ENCODE data around the gene ANKRD13B.

The ANKRD13B gene

DNA sequence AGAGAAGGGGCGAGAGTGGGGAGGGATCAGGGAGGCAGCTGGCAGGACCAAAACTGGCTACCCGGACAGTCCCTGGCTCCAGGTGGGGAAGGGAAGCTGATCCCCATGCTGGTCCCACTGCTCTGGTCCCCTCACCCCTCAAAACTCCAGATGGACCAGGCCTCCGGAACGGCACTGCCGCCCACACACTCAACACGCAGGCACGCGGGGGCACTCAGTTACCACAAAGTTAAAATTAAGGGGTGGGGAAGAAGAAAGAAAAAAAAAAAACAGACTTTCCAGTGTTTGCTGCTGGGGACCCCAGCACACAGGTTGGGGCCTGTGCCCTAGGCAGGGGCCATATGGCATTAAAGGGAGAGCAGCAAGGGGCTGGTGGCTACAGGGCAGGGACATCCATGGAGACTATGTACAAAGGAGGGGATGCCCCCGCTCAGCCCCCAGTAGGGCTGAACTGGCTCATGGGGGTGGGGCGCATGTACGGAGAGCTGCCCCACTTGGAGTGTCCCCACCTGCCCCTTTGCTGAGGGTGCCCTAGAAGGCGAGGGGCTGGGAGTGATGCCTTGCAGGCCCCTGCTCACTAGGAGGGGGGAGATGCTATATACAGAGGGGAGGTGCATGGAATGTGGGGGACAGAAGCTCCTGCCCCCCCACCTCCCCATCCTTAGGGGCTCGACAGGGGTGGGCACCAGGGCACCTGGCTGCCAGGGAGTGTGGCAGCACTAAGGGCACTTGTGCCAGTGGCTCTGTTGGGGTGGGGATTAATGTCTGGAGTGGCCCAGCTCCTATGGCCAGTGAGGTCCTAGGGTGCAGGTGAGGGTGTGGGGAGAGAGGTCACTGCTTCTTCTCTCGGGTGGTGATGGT is 18.8 kb upstream of the ANKRD13B start:
- TF ChIP-seq GATA2 (IDR thresholded peaks at IDR 0.05; ENCODE audit: low read depth, low read length) (no peak), GATA3 (IDR thresholded peaks at IDR 0.05; ENCODE audit: low read depth, low read length) (no peak)

DNA sequence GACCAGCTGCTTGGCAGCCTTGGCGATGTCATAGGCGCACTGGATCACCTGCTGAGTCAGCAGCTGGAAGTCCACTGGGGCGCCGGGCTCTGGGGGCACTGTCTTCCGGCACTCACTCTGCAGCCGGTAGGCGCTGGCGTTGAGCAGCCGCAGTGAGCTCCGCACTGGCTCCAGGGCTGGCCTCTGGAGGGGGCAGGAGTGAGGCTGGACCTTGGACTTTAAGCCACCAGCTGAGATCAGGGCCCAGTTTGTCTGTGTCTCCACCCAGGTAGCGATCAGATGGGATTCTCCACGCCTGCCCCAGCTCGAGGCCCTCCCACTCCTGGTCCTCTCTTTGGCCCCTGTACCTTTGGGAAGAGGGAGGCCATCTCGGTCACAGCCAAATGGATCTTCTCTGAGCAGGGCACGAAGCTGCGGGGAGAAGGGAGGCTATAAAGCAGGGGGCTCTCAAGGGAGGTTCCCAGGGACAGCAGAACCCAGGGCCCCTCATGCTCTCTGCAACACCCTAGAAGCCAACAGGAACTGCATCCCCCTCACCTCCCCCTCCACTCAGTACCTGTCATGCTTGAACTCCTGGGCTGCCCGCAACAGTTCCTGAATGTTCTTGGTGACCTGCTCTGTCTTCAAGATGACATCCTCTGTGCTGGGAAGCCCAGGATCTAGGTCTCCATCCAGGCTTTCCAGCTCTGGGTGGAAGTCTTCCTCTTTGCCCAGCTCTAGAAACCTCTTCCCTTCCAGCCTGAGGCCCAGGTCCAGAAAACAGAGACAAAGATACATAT is 18.0 kb upstream of the ANKRD13B start:
- TF ChIP-seq GATA2 (IDR thresholded peaks at IDR 0.05; ENCODE audit: low read depth, low read length), result no peak
- no peak for TF ChIP-seq GATA3 (IDR thresholded peaks at IDR 0.05; ENCODE audit: low read depth, low read length)

DNA sequence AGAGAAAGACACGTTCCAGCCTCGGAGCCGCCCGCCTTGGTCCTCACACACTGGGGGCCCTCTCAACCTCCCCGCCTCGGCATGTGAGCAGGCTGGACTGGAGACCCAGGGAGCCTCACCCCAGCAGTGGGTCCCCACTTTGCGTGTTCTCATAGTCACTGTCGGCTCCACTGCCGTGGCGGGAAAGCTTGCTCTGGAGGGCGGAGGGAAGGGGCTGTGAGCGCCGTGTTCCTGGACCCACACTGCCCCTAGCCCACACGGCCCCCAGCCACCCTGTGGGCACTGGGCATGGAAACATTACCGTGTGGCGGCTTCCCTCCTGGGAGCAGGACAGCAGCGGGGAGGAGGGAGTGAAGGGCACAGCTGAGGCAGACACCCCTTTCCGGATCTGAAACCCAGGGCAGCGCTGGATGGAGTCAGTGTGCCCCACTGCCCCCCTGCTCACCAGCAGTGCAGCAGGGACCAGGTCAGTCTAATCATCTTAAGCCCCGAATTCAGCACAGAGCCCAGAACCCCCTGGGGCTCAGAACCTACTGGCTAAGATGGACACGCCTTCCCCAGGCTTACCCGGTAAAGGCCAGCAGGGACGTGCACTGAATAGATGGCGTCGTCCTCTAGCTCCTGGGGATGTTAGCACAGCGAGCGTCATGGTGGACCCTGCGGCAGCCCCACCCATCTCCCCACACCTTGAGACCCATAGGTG is 17.3 kb upstream of the ANKRD13B start:
- TF ChIP-seq GATA3 (IDR thresholded peaks at IDR 0.05; ENCODE audit: low read depth, low read length) (no peak), GATA2 (IDR thresholded peaks at IDR 0.05; ENCODE audit: low read depth, low read length) (no peak)

DNA sequence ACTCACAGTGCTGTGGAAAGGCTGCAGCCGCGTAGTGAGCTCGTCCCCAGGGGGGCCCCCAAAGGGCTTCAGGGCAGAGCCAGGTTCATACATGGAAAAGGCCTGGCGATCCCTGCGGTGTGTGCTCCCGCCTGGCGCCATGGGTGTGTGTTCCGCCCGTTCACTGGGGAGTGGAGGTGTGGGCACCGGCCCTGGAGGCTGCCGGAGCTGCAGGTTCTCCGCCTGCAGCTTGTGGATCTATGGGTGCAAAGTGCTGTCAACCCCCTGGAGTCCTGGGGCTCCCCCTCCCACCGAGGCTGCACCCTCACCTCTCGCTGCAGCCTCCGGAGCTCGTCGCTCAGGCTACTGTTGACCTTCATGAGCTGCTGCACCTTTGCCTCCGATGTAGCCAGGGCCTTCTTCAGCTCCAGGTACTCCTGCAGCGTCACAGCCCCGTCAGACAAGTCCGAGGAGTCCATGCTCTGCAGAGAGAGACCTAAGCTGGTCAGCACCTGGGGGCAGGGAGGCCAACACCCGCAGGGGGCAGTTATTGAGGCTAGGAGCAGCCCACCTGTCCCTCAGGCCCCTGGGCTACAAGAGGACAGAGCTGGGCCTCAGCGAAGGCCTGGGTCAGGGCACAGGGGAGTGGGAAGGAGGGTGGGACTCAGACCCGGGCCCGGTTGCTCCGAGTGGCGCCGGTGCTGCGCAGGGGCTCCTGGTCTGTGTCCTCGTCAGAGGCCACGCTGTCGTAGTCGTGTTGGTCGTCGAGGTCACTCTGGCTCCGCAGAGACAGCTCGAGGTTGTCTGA is 16.5 kb upstream of the ANKRD13B start:
- TF ChIP-seq GATA3 (IDR thresholded peaks at IDR 0.05; ENCODE audit: low read depth, low read length), result no peak
- no peak for TF ChIP-seq GATA2 (IDR thresholded peaks at IDR 0.05; ENCODE audit: low read depth, low read length)

DNA sequence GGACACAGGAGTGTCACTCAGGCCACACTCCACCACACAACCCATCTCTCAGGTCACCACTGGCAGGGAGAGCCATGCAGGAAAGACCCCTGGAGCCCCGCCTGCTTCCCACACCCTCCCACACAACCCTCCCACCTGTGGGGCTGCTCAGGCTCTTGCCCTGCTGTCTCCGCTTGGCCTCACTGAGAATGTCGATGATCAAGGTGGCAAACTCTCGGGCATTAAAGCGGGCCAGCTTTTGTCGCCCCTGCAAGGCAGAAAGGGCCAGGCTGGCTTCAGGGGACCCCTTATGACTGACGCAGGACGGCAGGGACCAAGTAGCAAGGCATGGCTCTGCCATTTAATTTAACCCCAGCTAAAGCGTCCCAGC is 15.9 kb upstream of the ANKRD13B start:
- TF ChIP-seq GATA2 (IDR thresholded peaks at IDR 0.05; ENCODE audit: low read depth, low read length) (no peak), GATA3 (IDR thresholded peaks at IDR 0.05; ENCODE audit: low read depth, low read length) (no peak)

DNA sequence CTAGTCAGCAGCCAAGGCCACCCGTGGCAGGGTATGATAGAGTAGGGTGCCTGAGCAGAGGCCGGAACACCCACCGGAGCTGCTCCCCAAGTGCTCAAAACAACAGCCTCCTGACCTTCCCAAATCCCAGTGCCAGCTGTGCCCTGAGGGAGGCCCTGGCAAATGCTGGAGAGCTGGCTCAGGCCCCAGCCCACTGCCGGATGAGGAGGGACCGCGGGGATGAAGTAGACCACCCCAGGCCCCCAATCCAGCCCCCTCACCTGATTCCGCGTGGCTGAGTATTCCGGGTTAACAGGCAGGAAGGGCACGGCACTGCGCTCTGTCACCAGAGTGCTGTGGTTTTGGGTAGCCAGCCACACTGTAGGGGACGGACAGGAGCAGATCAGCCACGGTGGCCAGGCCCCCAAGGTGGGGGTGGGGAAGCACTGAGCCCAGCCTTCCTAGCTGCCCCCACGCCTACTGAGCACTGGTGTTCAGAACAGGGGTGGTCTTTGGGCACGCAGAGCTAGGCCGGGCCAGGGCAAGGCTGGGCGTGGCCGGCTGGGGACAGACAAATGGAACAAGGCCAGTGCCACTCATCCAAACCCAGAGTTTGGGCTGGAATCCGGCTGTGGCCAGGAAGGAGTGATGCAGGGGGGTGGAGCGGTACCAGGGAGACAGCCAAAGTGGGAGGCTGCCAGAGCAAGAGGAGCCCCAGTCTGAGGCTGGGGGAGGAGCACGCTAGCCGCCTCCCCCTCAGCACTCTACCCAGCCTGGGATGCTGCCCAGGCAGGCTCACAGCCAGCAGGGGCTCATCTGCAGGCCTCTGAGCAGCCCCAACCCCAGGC is 15.3 kb upstream of the ANKRD13B start:
- no peak for TF ChIP-seq GATA2 (IDR thresholded peaks at IDR 0.05; ENCODE audit: low read depth, low read length)

DNA sequence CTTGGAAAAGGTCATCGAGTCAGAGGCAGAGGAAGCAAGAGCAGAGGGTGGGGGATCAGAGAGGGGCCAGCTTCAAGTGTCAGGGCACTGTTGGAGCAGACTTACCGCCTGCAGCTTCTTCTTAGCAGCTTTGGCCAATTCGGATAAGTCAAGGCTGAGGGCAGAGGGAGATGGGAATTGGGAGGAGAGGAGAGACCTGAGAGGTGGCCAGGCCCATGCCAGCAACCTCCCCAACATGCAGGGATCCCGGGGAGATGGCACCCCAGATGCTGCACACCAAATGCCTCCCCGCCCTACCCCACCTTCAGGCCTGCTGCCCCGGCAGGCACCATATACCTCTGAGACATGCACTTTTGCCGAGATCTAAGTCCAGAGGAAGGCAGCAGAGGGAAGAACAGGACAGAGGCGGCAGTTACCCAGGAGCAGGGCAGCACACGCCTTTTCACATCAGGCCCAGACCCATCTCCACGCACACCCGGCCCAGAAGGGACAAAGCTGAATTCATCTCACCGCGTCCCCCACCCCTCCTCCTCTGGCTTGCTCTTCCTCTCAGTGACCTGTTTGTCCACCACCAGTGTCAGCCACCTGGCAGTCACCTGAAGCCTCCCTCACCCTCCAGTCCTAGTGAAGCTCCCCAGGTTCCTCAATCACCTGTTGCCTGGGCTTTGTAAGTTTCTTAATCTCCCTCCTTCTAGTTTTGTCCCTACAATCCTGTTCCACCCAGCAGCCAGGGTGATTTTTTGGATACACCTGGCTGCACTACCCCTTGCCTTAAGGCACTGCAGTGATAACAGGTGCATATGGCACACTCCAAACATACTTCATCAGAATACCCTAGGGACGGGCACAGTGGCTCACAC is 14.1 kb upstream of the ANKRD13B start:
- TF ChIP-seq GATA2 (IDR thresholded peaks at IDR 0.05; ENCODE audit: low read depth, low read length), result no peak
- TF ChIP-seq GATA3 (IDR thresholded peaks at IDR 0.05; ENCODE audit: low read depth, low read length), result no peak

DNA sequence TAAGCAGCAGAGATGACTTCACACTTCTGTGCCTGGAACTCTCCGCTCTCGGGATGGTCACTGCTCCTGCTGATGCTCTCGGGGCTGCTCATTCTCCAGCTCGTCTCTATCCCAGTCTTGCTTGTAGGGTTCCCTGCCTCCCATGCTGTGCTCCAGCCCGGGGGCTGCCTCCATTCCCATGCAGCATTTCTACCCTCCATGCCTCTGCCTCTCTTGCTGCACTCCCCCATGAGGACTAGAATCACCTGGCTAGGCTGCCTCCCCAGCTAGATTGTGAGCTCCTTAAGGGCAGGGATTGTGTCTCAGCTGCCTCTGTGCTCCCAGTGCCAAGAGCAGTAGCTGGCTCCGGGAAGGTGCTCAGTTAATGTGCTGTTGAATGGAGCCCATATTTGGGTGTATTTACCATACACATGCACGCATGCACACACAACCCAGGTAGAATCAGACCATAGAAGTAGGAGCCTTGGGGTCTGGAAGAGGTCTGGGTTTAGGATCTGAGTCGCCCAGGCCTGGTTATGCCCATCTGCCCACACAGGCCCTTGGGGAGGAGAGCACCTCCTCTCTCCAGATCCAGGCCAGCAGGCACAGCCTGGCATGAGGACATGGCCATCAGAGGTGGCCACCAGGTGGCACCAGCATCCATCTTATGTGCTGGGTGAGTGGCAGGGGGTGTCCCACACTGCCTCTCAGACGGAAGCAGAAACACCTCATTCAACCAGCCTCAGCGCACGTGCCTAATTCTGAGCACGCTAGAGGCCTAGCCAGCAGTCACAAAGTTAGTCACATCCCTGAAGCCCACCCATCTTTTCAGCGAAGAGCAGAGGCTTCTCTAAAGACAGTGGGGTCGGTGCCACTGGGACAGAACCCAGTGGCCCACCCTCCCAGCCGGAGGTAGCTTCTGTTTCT is 12.8 kb upstream of the ANKRD13B start:
- TF ChIP-seq GATA2 (IDR thresholded peaks at IDR 0.05; ENCODE audit: low read depth, low read length) (no peak), GATA3 (IDR thresholded peaks at IDR 0.05; ENCODE audit: low read depth, low read length) (no peak)

DNA sequence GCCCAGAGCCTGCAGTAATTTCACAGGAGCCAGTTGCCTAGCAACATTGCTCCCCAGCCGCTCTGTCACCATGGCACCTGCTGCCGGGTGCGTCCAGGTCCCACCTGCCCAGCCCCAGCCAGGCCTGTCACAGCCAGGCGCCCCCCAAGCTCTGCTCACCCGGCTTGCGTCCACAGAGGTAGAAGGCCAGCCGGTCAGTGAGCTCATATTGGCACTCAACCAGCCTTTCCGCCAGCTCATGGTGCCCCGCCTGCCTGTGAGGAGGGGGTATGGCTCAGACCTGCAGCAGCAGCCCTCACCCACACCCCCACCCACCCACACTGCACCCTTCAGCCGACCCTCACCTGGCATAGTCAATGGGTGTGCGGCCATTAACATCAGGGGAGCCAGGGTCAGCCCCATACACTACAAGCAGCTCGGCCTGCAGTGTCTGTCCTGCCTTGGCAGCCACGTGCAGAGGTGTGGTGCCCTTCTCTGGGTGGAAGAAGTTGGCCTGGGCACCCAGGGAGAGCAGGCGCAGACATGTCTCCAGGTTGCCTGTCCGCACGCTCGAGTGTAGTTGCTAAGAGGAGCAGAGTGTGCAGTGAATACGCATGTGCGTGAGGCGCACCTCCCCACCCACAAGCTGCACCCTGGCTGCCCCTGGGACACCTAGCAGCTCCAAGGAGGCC is 11.2 kb upstream of the ANKRD13B start:
- TF ChIP-seq GATA2 (IDR thresholded peaks at IDR 0.05; ENCODE audit: low read depth, low read length), result no peak
- TF ChIP-seq GATA3 (IDR thresholded peaks at IDR 0.05; ENCODE audit: low read depth, low read length), result no peak

DNA sequence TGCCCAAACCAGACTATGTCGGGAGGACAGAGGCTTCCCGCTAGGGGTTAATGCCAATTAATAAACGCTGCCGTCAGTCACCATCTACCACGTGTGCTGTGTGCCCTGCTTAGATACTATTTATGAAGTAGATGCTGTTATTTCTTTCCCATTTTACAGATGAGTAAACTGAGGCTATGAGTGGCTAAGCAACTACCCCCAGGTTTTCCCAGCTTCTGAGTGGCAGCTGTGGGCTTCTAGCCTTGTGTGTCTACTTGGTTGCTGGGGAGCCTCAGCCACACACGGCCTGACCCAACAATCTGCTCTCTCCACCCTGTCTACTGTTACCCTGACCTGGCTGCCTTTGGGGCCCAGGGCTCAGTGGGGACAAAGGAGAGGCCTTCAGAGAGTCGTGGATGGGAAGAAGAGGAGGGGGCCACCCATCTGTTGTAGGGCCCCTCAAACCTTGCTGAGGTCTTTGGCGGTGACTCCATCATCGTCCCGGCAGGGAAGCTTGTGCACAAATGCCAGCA is 10.6 kb upstream of the ANKRD13B start:
- TF ChIP-seq GATA3 (IDR thresholded peaks at IDR 0.05; ENCODE audit: low read depth, low read length) (no peak), GATA2 (IDR thresholded peaks at IDR 0.05; ENCODE audit: low read depth, low read length) (no peak)

All from SH-SY5Y (cell line).